ENCODE data around the gene ALX3. TPM values are rescaled to one million over a fixed set of nuclear protein-coding genes. Genes with fewer than 3 reads are reported as not detected.

The ALX3 gene
- total RNA-seq, 4 donors from 2014 or later = not detected

GRCh38 chr1:110089561-110090275 lies 19.2 kb upstream of the ALX3 start:
- TF ChIP-seq CTCF (IDR thresholded peaks at IDR 0.05; ENCODE audit: low read depth) = no peak

DNA sequence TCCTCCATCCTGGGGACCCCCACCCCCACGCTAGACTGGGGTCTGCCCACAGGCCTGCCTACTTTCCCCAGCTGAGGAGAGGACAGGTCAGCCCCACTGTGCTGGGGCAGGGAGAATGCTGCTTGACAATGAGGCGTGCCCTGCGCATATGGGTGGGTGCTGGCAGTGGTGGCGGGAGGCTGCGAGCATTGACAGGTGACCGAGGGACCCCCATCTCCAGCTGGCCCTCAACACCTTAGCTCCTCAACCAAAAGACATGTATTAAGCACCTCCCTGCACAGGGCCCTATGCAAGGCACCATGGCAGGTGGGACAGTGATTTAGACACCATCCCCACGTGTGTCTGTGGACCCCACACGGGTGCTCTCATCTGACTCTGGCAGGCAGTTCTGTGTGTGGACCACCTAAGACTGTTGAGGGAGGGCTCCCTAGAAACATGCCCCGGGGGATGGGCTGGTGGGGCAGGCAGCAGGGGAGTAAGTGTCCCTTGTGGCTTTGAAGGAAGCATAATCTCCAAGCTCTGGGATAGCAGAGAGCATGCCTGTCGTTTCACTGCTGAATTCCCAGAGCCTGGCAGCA lies 18.4 kb upstream of the ALX3 start:
- TF ChIP-seq CTCF (IDR thresholded peaks at IDR 0.05; ENCODE audit: low read depth) = no peak

DNA sequence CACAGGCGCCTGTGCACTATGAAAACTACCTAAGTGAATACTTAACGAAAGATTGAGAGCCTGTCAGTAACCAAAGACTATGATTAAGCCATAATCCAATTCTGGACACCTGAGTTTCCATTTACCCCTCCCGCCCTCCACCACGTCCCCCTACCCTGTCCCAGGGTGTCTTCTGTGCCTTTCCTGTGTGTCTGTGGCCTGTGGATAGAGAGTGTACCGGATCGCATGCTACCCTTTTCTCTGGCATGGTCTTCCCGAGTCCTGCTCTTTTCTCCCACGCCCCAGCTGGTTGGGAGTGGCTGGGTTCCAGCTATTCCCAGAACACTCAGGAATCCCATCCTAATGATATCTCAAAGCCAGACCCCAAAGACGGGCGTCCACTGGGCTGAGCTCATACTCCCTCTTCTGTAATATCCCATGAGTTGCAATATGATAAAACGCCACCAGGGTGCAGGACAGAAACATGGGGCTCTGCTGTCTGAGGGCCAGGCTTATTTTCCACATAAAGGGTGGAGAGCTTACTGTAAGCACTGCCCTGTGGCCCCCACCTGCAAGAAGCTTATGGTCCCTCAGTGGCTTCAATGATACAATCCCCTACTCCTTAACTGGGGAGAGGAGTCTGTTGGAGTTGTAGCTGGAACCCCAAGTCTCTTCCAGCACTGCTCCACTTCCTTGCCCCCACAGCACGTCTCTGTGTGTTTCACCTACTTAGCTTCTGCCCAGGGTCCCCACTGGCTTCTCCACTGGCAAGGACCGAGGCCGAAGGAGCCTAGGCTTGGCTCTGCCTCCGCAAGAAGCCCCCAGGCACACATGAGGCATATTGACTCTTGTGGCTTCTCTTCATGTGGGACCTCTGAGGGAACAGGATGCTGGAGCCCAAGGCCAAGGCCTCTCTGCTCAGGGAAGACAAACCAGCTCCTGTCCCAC lies 17.6 kb upstream of the ALX3 start:
- TF ChIP-seq CTCF (IDR thresholded peaks at IDR 0.05; ENCODE audit: low read depth) = no peak

- TF ChIP-seq CTCF (IDR thresholded peaks at IDR 0.05; ENCODE audit: low read depth) = no peak
Measured at GRCh38 chr1:110086961-110087360, 16.5 kb upstream of the ALX3 start.

GRCh38 chr1:110085671-110086070 lies 15.2 kb upstream of the ALX3 start:
- no peak for TF ChIP-seq CTCF (IDR thresholded peaks at IDR 0.05; ENCODE audit: low read depth)

DNA sequence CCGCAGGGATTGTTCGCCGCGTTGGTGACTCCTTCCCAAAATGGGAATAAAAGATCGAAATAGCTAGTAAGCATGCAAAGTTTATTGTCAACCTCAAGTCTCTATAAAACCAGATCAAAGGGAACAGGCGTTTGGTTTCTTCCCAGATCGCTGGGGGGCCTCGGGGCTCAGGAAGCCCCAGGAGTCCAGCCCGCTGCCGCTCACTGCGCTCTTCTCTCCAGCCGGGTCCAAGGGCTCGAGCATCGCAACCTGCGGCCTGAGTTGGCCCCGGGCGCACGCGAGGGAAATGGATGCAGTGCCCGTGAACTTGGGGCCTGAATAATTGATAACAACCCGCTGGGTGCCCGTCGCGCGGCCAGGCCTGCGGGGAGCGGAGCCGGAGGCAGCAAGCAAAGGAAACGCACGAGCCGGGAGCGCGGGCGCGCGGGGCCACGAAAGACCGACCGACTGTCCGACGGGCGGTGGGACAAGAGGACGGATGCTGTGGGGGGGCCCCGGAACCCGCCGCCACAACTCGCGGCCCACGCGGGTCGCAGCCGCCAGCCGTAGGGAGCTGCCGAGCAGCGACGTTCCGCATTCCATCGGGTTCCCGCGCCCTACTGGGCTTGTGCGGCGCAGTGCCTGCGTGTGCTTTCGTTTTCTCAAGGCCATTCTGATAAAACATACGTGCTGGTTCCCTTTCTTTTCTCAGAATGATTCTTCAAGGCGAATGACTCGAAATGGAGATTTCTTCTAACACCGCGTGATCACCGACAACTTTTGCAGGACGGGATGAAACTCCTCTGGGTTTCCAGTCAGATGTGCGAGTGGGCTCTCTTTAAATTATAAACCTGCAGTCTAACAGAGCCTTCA lies 14.0 kb upstream of the ALX3 start:
- no peak for TF ChIP-seq CTCF (IDR thresholded peaks at IDR 0.05; ENCODE audit: low read depth)

Data from subcutaneous adipose tissue (tissue), 4 donors.